Measurements from ENCODE around the gene KCNMA1.

Gene KCNMA1

GRCh38 chr10:77036276-77036675 is 601.3 kb downstream of the KCNMA1 start:
- DNase-seq (ENCODE audit: low read depth in 2 of 3, low spot score in 2 of 3) = no peak

- no peak for DNase-seq (ENCODE audit: low read depth in 2 of 3, low spot score in 2 of 3)
These were observed 602.8 kb downstream of the KCNMA1 start for GRCh38 chr10:77034795-77035194.

DNA sequence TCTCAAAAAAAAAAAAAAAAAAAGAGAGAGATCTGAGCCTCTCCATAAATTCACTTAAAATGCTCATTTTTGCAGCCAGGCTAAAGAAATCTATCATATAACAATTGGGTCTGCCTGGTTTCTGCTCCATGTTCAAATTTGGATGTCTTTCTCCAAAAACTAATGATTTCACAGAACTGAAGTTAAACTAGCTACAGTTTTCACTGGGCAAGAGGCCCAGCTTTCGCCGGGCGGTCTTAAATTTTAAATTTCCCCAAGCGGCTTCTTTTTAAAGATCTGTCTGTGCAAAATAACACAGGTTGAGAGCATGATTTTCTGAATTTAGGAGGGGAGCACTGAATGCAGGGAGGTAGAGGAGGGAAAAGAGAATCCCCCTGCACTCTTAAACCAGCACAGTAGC is 603.4 kb downstream of the KCNMA1 start:
- DNase-seq (ENCODE audit: low read depth in 2 of 3, low spot score in 2 of 3) = no peak

- no peak for DNase-seq (ENCODE audit: low read depth in 2 of 3, low spot score in 2 of 3)
These were observed 605.4 kb downstream of the KCNMA1 start for GRCh38 chr10:77032188-77032570.

GRCh38 chr10:77031531-77032187 is 605.9 kb downstream of the KCNMA1 start:
- DNase-seq (ENCODE audit: low read depth in 2 of 3, low spot score in 2 of 3) = no peak

DNA sequence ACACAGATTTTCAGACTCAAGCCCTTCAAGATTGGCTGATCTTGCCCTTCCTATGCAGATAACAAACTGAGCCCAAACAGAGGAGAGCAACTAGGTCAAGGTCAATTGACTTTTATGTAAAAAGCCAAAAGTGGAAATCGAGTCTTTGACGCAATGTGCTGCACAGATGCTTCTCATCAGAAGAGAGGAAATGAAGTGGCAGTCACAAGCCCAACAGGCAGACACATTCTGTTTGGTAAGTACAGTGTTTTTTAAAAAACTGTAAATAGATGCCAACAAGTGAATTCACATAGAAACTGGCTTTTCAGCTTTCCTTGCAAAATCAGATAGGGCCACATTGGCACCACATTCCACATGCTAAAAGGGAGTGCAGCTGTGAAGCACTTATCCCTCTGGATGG is 606.6 kb downstream of the KCNMA1 start:
- DNase-seq (ENCODE audit: low read depth in 2 of 3, low spot score in 2 of 3) = no peak

- DNase-seq (ENCODE audit: low read depth in 2 of 3, low spot score in 2 of 3) = no peak
These were observed 607.6 kb downstream of the KCNMA1 start for GRCh38 chr10:77029777-77030717.

- DNase-seq (ENCODE audit: low read depth in 2 of 3, low spot score in 2 of 3) = no peak
These were observed 609.6 kb downstream of the KCNMA1 start for GRCh38 chr10:77028042-77028441.

DNA sequence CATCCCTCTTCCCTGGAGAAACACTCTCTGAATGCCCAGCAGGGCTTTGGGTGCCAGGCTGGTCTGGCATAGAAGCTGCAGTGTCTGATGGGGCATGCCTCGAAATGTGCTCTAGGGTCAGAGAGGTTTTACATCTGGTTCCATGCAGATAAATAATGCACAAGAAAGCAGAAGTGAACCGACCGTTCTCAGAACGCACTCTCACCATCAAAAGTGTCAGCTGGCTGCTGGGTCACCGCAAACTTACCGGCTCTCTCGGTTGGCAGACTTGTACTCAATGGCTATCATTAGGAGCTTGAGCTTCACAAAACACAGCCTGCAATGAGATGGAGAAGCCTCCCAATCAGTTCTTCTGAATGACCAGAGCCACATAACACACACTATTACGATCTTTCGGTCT is 610.0 kb downstream of the KCNMA1 start:
- DNase-seq (ENCODE audit: low read depth in 2 of 3, low spot score in 2 of 3) = no peak

GRCh38 chr10:77027141-77027540 is 610.5 kb downstream of the KCNMA1 start:
- DNase-seq (ENCODE audit: low read depth in 2 of 3, low spot score in 2 of 3) = no peak

DNA sequence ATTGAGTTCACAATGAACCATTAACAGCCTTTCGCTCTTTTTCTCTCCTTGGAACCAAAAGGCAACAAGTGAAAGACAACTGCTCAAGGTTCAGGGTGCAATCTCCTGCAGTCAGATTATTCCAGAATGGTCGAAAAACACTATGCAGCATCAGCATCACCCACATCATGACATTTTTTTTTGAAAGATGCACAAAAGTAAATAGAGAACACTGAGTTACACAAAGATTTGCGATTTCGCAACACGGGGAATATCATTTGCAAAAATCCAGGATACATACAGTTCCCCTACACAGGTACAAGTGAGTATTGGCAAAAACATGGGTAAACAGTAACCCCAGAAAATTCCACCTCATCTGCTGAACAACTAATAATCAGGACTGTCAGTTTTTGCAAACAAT is 611.5 kb downstream of the KCNMA1 start:
- DNase-seq (ENCODE audit: low read depth in 2 of 3, low spot score in 2 of 3) = no peak

- DNase-seq (ENCODE audit: low read depth in 2 of 3, low spot score in 2 of 3) = no peak
These were observed 613.1 kb downstream of the KCNMA1 start for GRCh38 chr10:77024461-77024860.

GRCh38 chr10:77023396-77023795 is 614.2 kb downstream of the KCNMA1 start:
- DNase-seq (ENCODE audit: low read depth in 2 of 3, low spot score in 2 of 3) = no peak

GRCh38 chr10:77022671-77023070 is 614.9 kb downstream of the KCNMA1 start:
- DNase-seq (ENCODE audit: low read depth in 2 of 3, low spot score in 2 of 3) = no peak

GRCh38 chr10:77021966-77022490 is 615.6 kb downstream of the KCNMA1 start:
- no peak for DNase-seq (ENCODE audit: low read depth in 2 of 3, low spot score in 2 of 3)

DNA sequence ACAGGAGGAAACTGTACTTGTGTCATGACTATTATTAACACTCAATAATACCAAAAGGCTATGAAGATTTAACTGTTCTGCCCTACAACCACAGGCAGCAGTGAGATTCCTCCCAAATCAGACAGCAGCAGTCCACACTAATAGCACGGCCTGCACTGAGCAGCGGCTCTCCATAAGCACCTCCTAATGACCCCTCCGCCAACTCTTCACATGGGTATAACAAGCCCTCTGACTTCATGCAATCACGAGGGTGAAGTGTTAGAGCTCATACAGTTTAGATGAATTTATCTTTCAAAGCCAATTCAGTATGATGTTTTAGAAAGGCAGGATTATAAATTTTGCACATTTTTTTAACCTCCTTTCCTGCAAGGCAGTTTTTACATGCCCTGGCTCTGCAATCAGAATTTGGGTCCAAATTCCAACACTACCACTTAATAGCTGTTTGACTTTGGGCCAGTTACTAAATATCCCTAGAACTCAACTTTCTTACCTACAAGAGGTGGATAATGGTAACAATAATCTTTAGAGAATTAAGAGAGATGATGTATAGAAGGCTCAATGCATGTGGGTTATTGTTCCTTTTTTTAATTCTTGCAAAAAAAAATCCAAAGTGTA is 617.1 kb downstream of the KCNMA1 start:
- no peak for DNase-seq (ENCODE audit: low read depth in 2 of 3, low spot score in 2 of 3)

GRCh38 chr10:77016855-77017254 is 620.8 kb downstream of the KCNMA1 start:
- DNase-seq (ENCODE audit: low read depth in 2 of 3, low spot score in 2 of 3) = no peak

DNA sequence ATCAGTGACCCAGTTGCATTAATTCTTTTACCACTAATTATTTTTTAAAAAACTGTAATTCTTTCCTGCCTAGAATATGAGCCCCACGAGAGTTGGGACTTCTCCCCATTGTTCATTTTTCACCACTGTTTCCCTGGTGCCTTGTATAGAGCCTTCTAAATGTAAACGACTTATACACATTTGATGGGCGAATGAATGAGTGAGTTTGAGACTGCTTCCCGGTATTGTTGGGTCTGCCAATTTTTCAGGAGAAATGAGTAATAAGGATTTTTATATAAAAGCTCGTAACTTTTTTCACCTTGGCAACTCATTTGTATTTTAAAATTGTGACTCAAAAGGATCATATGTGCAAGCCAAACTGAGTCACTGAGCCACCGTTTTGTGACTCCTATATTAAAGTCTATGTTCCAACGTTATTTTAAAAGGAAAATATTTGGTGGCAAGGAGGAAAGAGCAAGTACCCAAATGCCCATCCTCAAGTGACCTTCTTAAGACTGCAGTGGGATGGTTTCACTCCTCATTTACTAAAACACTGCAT is 621.3 kb downstream of the KCNMA1 start:
- DNase-seq (ENCODE audit: low read depth in 2 of 3, low spot score in 2 of 3) = no peak

- no peak for DNase-seq (ENCODE audit: low read depth in 2 of 3, low spot score in 2 of 3)
These were observed 622.2 kb downstream of the KCNMA1 start for GRCh38 chr10:77015360-77015759.

- no peak for DNase-seq (ENCODE audit: low read depth in 2 of 3, low spot score in 2 of 3)
These were observed 624.7 kb downstream of the KCNMA1 start for GRCh38 chr10:77012812-77013500.

Measured in activated CD8-positive, alpha-beta memory T cell treated with anti-CD3 and anti-CD28 coated beads for 48 hours (primary cell).